H9 (cell line): ENCODE results near the gene NAGLU. TPM values are rescaled to one million over a fixed set of nuclear protein-coding genes. Genes with fewer than 3 reads are reported as not detected.

Experiments used
- DNase-seq: peaks from one replicate; pipeline ENCODE4 v3.0.0-alpha.2; 2017
- H2AFZ ChIP-seq: one replicate; pipeline ENCODE4 v1.6.1; 2013; ENCODE audit warnings: mild to moderate bottlenecking, low read length, control low read depth, moderate library complexity
- H2AK5ac ChIP-seq: 2 replicates; pipeline ENCODE4 v1.6.1; 2013; ENCODE audit warnings: low read length, control low read depth, mixed read lengths; ENCODE audit not compliant: insufficient read length
- H2BK120ac ChIP-seq: one replicate; pipeline ENCODE4 v1.6.1; 2013; ENCODE audit warnings: low read depth, mild to moderate bottlenecking, low read length, control low read depth, inconsistent platforms; ENCODE audit not compliant: poor library complexity, severe bottlenecking
- H2BK12ac ChIP-seq: 2 replicates; pipeline ENCODE4 v1.6.1; 2013; ENCODE audit warnings: low read length, control low read depth, mixed read lengths, low read depth; ENCODE audit not compliant: insufficient read length
- H2BK15ac ChIP-seq: 2 replicates; pipeline ENCODE4 v1.6.1; 2013; ENCODE audit warnings: low read depth, low read length, control low read depth
- H2BK20ac ChIP-seq: one replicate; pipeline ENCODE4 v1.6.1; 2013; ENCODE audit warnings: low read depth, mild to moderate bottlenecking, low read length, control low read depth, inconsistent platforms; ENCODE audit not compliant: poor library complexity, severe bottlenecking
- H2BK5ac ChIP-seq: 2 replicates; pipeline ENCODE4 v1.6.1; 2013; ENCODE audit warnings: low read length, control low read depth, mixed read lengths; ENCODE audit not compliant: insufficient read length
- H3K14ac ChIP-seq: 2 replicates; pipeline ENCODE4 v1.6.1; 2013; ENCODE audit warnings: low read length, control low read depth; ENCODE audit not compliant: insufficient read depth
- H3K18ac ChIP-seq: 2 replicates; pipeline ENCODE4 v1.6.1; 2013; ENCODE audit warnings: low read depth, mild to moderate bottlenecking, mixed read lengths, low read length, control low read depth; ENCODE audit not compliant: insufficient read length
- H3K23ac ChIP-seq: 2 replicates; pipeline ENCODE4 v1.6.1; 2013; ENCODE audit warnings: low read length, control low read depth, mixed read lengths, low read depth; ENCODE audit not compliant: insufficient read length
- H3K23me2 ChIP-seq: 2 replicates; pipeline ENCODE4 v1.6.1; 2013; ENCODE audit warnings: low read depth, mild to moderate bottlenecking, mixed read lengths, low read length, control low read depth; ENCODE audit not compliant: insufficient read length, poor library complexity, severe bottlenecking
- H3K27ac ChIP-seq: 2 replicates; pipeline ENCODE4 v1.5.1; 2013; ENCODE audit warnings: low read length, control low read depth, mixed read lengths, low read depth; ENCODE audit not compliant: insufficient read length
- H3K27me3 ChIP-seq: 2 replicates; pipeline ENCODE4 v1.6.1; 2013; ENCODE audit warnings: low read length, control low read depth, inconsistent platforms; ENCODE audit not compliant: insufficient read depth
- H3K4ac ChIP-seq: 2 replicates; pipeline ENCODE4 v1.6.1; 2013; ENCODE audit warnings: low read depth, mild to moderate bottlenecking, control low read depth, inconsistent platforms, low read length, moderate library complexity
- H3K4me1 ChIP-seq: 2 replicates; pipeline ENCODE4 v1.6.1; 2013; ENCODE audit warnings: low read length, control low read depth, inconsistent platforms; ENCODE audit not compliant: insufficient read depth
- H3K4me2 ChIP-seq: 2 replicates; pipeline ENCODE4 v1.6.1; 2013; ENCODE audit warnings: low read length, control low read depth, mixed read lengths; ENCODE audit not compliant: insufficient read length, insufficient read depth
- H3K56ac ChIP-seq: 2 replicates; pipeline ENCODE4 v1.6.1; 2013; ENCODE audit warnings: low read depth, mild to moderate bottlenecking, mixed read lengths, low read length, control low read depth; ENCODE audit not compliant: insufficient read length
- H3K79me1 ChIP-seq: 2 replicates; pipeline ENCODE4 v1.6.1; 2013; ENCODE audit warnings: low read depth, mild to moderate bottlenecking, moderate library complexity, low read length, control low read depth, inconsistent platforms; ENCODE audit not compliant: insufficient read depth, poor library complexity, severe bottlenecking
- H3K79me2 ChIP-seq: 2 replicates; pipeline ENCODE4 v1.6.1; 2013; ENCODE audit warnings: low read length, control low read depth, inconsistent platforms; ENCODE audit not compliant: insufficient read depth
- H3K9ac ChIP-seq: 2 replicates; pipeline ENCODE4 v1.6.1; 2013; ENCODE audit warnings: low read length, control low read depth, mixed read lengths; ENCODE audit not compliant: insufficient read length; ENCODE audit errors: extremely low read depth
- H3K9me3 ChIP-seq: one replicate; pipeline ENCODE4 v1.6.1; 2013; ENCODE audit warnings: low read depth, low read length, inconsistent platforms; ENCODE audit not compliant: control insufficient read depth
- H3T11ph ChIP-seq: one replicate; pipeline ENCODE4 v1.6.1; 2013; ENCODE audit warnings: mild to moderate bottlenecking, low read length, control low read depth, inconsistent platforms
- H4K20me1 ChIP-seq: one replicate; pipeline ENCODE4 v1.6.1; 2013; ENCODE audit not compliant: control insufficient read depth, insufficient read length, insufficient read depth
- H4K5ac ChIP-seq: 2 replicates; pipeline ENCODE4 v1.6.1; 2013; ENCODE audit warnings: low read depth, mild to moderate bottlenecking, mixed read lengths, low read length, control low read depth; ENCODE audit not compliant: insufficient read length
- H4K8ac ChIP-seq: replicated peaks from 2 replicates; pipeline ENCODE4 v1.6.1; 2013; ENCODE audit warnings: low read length, control low read depth, mixed read lengths, low read depth; ENCODE audit not compliant: insufficient read length
- H4K91ac ChIP-seq: 2 replicates; pipeline ENCODE4 v1.6.1; 2013; ENCODE audit warnings: low read depth, mild to moderate bottlenecking, moderate library complexity, mixed read lengths, low read length, control low read depth; ENCODE audit not compliant: insufficient read length
- H3K27ac Mint-ChIP-seq, 3 experiments: 2 replicates in 2 of 3; 3 replicates in 1 of 3; pipeline ENCODE4 v1.8.0; 2020 to 2021; ENCODE audit warnings: mixed read lengths in 3 of 3, mild to moderate bottlenecking in 1 of 3, moderate library complexity in 1 of 3
- H3K27me3 Mint-ChIP-seq: 2 replicates; pipeline ENCODE4 v1.8.0; 2021; ENCODE audit warnings: low read depth, mild to moderate bottlenecking, moderate library complexity, mixed read lengths
- H3K36me3 Mint-ChIP-seq, 3 experiments: 2 replicates in 2 of 3; 3 replicates in 1 of 3; pipeline ENCODE4 v1.8.0; 2020 to 2021; ENCODE audit warnings: low read depth in 3 of 3, mixed read lengths in 3 of 3; ENCODE audit not compliant: insufficient read depth in 1 of 3
- H3K4me1 Mint-ChIP-seq, 2 experiments: 2 replicates each; pipeline ENCODE4 v1.8.0; 2020; ENCODE audit warnings: mixed read lengths in 2 of 2
- H3K4me3 Mint-ChIP-seq, 2 experiments: 2 replicates in 1 of 2; 3 replicates in 1 of 2; pipeline ENCODE4 v1.8.0; 2020 to 2021; ENCODE audit warnings: mild to moderate bottlenecking in 2 of 2, mixed read lengths in 2 of 2, moderate library complexity in 1 of 2
- H3K9me3 Mint-ChIP-seq, 2 experiments: 2 replicates in 1 of 2; 3 replicates in 1 of 2; pipeline ENCODE4 v1.8.0; 2020; ENCODE audit warnings: mild to moderate bottlenecking in 2 of 2, mixed read lengths in 2 of 2, moderate library complexity in 1 of 2
- WGBS: extraction: QIAGEN DNeasy Blood & Tissue Kit; methylation state at CpG from one replicate; pipeline ENCODE4 v1.1.7; 2013; ENCODE audit warnings: missing lambda C conversion rate, low lambda C conversion rate, mixed read lengths; ENCODE audit not compliant: insufficient read length; ENCODE audit errors: extremely low coverage; 5-methylcytosine and 5-hydroxymethylcytosine counted together
- microRNA-seq: library from miRNA; unstranded; fragments of <30 nt; microRNA quantifications from one replicate; pipeline ENCODE4, GENCODE V29; 2020; ENCODE audit warnings: borderline microRNAs expressed
- total RNA-seq: library from RNA; stranded (reverse); gene quantifications from 2 replicates; pipeline ENCODE4 v1.2.1, GENCODE V29; 2021
- TF ChIP-seq, protein P1 (sequence below): fragments of 200-600 bp; sonication (generic); conservative IDR thresholded peaks from 3 replicates; pipeline ENCODE4 v1.8.0; 2021; ENCODE audit warnings: antibody characterized with exemption, mild to moderate bottlenecking

NAGLU gene
- total RNA-seq, 1 experiment from 2014 or later, result 23.5 TPM

DNA sequence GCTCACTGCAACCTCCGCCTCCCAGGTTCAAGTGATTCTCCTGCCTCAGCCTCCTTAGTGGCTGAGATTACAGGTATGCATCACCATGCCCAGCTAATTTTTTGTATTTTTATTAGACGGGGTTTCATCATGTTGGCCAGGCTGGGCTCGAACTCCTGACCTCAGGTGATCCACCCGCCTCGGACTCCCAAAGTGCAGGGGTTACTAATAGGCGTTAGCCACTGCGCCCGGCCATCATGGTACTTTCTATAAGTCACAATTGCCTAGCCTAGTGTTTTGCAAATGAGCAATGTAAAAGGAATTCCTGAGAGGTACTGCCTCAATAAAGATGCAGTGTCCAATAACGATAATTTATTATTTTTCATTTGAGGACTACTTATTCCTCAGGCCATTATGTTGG is 55.4 kb downstream of the NAGLU start:
- H3K79me2 ChIP-seq, result no peaks in the 10 kb centered on the region
- H2BK5ac ChIP-seq, result no peak overlapping the region
- H2BK15ac ChIP-seq, result no peak overlapping the region
- peaks cover 3% of the 10 kb centered on the region for H3K79me1 ChIP-seq
- no peak overlapping the region for H3K23ac ChIP-seq
- H3K4me1 ChIP-seq, result no peaks in the 10 kb centered on the region
- H2BK12ac ChIP-seq, result no peak overlapping the region
- Mint-ChIP-seq H3K9me3 (no peaks in the 10 kb centered on the region), H3K27ac (no peak overlapping the region), H3K4me1 (no peaks in the 10 kb centered on the region), H3K27me3 (no peaks in the 10 kb centered on the region), H3K4me3 (no peak overlapping the region), H3K36me3 (peaks cover 6 to 39% (median 32%) of the 10 kb centered on the region in 3 experiments; a peak in 6 of 7 replicates)
- DNase-seq, result no peak
- H4K8ac ChIP-seq, result no peak overlapping the region
- no peak overlapping the region for H4K91ac ChIP-seq
- TF ChIP-seq, protein P1, sequence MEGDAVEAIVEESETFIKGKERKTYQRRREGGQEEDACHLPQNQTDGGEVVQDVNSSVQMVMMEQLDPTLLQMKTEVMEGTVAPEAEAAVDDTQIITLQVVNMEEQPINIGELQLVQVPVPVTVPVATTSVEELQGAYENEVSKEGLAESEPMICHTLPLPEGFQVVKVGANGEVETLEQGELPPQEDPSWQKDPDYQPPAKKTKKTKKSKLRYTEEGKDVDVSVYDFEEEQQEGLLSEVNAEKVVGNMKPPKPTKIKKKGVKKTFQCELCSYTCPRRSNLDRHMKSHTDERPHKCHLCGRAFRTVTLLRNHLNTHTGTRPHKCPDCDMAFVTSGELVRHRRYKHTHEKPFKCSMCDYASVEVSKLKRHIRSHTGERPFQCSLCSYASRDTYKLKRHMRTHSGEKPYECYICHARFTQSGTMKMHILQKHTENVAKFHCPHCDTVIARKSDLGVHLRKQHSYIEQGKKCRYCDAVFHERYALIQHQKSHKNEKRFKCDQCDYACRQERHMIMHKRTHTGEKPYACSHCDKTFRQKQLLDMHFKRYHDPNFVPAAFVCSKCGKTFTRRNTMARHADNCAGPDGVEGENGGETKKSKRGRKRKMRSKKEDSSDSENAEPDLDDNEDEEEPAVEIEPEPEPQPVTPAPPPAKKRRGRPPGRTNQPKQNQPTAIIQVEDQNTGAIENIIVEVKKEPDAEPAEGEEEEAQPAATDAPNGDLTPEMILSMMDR, result no peak
- no peak overlapping the region for H3K56ac ChIP-seq
- no peak overlapping the region for H3K9ac ChIP-seq
- H3K4me2 ChIP-seq, result no peak overlapping the region
- no peak overlapping the region for H3K4ac ChIP-seq
- H2BK20ac ChIP-seq, result no peak overlapping the region
- H3K18ac ChIP-seq, result no peak overlapping the region
- H3T11ph ChIP-seq, result no peak overlapping the region
- no peak overlapping the region for H2AFZ ChIP-seq
- no CpG with 5 or more reads among the region's 9 CpGs for WGBS
- H4K5ac ChIP-seq, result no peak overlapping the region
- H2AK5ac ChIP-seq, result no peak overlapping the region
- H3K27ac ChIP-seq, result no peak overlapping the region
- no peaks in the 10 kb centered on the region for H3K9me3 ChIP-seq
- no peaks in the 10 kb centered on the region for H4K20me1 ChIP-seq
- no peak overlapping the region for H2BK120ac ChIP-seq
- no peaks in the 10 kb centered on the region for H3K23me2 ChIP-seq
- H3K14ac ChIP-seq, result no peak overlapping the region
- no peaks in the 10 kb centered on the region for H3K27me3 ChIP-seq

Small RNA genes lying within 50 kb of the gene (microRNA-seq; reads per million reads assigned to microRNA genes)
- gene MIR5010 (0.81 reads per million), gene MIR548AT (not detected)

Other genes starting within 250 kb of the NAGLU start
- gene STAT5A, start 247.7 kb upstream of the NAGLU start, total RNA-seq, result 4.3 and 6.4 TPM in 2 replicates
- 82.1 and 83.2 TPM in 2 replicates for gene STAT3, start 147.8 kb upstream of the NAGLU start, total RNA-seq
- 65.2 and 70.0 TPM in 2 replicates for gene CAVIN1, start 113.0 kb upstream of the NAGLU start, total RNA-seq
- 47.8 and 54.1 TPM in 2 replicates for gene ATP6V0A1, start 77.4 kb upstream of the NAGLU start, total RNA-seq
- 1.3 and 1.5 TPM in 2 replicates for gene HSD17B1, start 16.7 kb downstream of the NAGLU start, total RNA-seq
- 81.4 and 84.1 TPM in 2 replicates for gene COASY, start 25.9 kb downstream of the NAGLU start, total RNA-seq
- gene MLX, start 30.9 kb downstream of the NAGLU start, total RNA-seq, result 42.1 and 45.3 TPM in 2 replicates
- gene PSMC3IP, start 41.5 kb downstream of the NAGLU start, total RNA-seq, result 36.0 and 37.4 TPM in 2 replicates
- gene RETREG3, start 73.1 kb downstream of the NAGLU start, total RNA-seq, result 47.3 and 51.1 TPM in 2 replicates
- 117 and 122 TPM in 2 replicates for gene TUBG1, start 73.4 kb downstream of the NAGLU start, total RNA-seq
- gene TUBG2, start 123.0 kb downstream of the NAGLU start, total RNA-seq, result 20.4 and 22.0 TPM in 2 replicates
- 21.4 and 22.3 TPM in 2 replicates for gene PLEKHH3, start 140.8 kb downstream of the NAGLU start, total RNA-seq
- 1.0 TPM in 2 replicates for gene CCR10, start 145.6 kb downstream of the NAGLU start, total RNA-seq
- 7.5 and 7.7 TPM in 2 replicates for gene CNTNAP1, start 146.3 kb downstream of the NAGLU start, total RNA-seq
- 17.9 and 18.6 TPM in 2 replicates for gene EZH1, start 208.8 kb downstream of the NAGLU start, total RNA-seq
- 10.9 and 11.7 TPM in 2 replicates for gene RAMP2, start 225.0 kb downstream of the NAGLU start, total RNA-seq
- 111 and 113 TPM in 2 replicates for gene VPS25, start 237.2 kb downstream of the NAGLU start, total RNA-seq
- gene WNK4, start 244.4 kb downstream of the NAGLU start, total RNA-seq, result 1.9 and 2.6 TPM in 2 replicates